HEK293 (cell line): ENCODE measurements around the gene ATMIN.

Source experiments
- CTCF ChIA-PET: fragments of 350-600 bp; formaldehyde crosslinking; extraction: SDS; loops from one replicate; lab custom pipeline; 2021; ENCODE audit warnings: antibody characterized with exemption; lab: Yijun Ruan, JAX
- POLR2A ChIA-PET: fragments of 300-600 bp; formaldehyde crosslinking; extraction: SDS; loops from one replicate; lab custom pipeline; 2020; ENCODE audit warnings: antibody characterized with exemption, inconsistent platforms; lab: Yijun Ruan, JAX
- H3K27ac ChIP-seq: fragments of 200-500 bp; sonication (Bioruptor generic); 2 replicates; pipeline ENCODE4 v1.5.1; 2014; ENCODE audit warnings: low read depth, low read length, control low read depth, inconsistent platforms; ENCODE audit errors: extremely low read depth
- H3K36me3 ChIP-seq, 2 experiments: fragments of 200-500 bp in 1 of 2; sonication (Bioruptor generic) in 1 of 2; 1 replicate in 1 of 2; 2 replicates in 1 of 2; pipeline ENCODE4 v1.5.1; 2014 to 2017; ENCODE audit warnings: inconsistent platforms in 2 of 2, low read length in 2 of 2; ENCODE audit not compliant: control insufficient read depth in 2 of 2, insufficient read depth in 1 of 2
- H3K4me1 ChIP-seq: fragments of 200-500 bp; sonication (Bioruptor generic); 2 replicates; pipeline ENCODE4 v1.5.1; 2014; ENCODE audit warnings: mild to moderate bottlenecking, low read length, inconsistent platforms; ENCODE audit not compliant: control insufficient read depth, insufficient read depth
- H3K4me3 ChIP-seq: 2 replicates; pipeline ENCODE4 v1.5.1; 2011; ENCODE audit warnings: low read depth, mild to moderate bottlenecking, control low read depth, low read length, moderate library complexity
- H3K9me3 ChIP-seq: fragments of 200-500 bp; sonication (Bioruptor generic); 2 replicates; pipeline ENCODE4 v1.5.1; 2014; ENCODE audit warnings: low read depth, low read length, inconsistent platforms; ENCODE audit not compliant: control insufficient read depth, insufficient read depth
- TSHZ1 ChIP-seq: fragments of 450-650 bp; formaldehyde crosslinking; IDR thresholded peaks from 2 replicates; pipeline ENCODE4 v1.5.1; 2016; ENCODE audit warnings: missing biosample characterization, missing genetic modification characterization, borderline replicate concordance
- WT1 ChIP-seq: fragments of 450-650 bp; formaldehyde crosslinking; IDR thresholded peaks from 2 replicates; pipeline ENCODE4 v1.5.1; 2016; ENCODE audit warnings: missing biosample characterization, missing genetic modification characterization
- ZBTB6 ChIP-seq: fragments of 450-650 bp; formaldehyde crosslinking; IDR thresholded peaks from 2 replicates; pipeline ENCODE4 v1.5.1; 2017; ENCODE audit warnings: missing biosample characterization, missing genetic modification characterization
- ZEB2 ChIP-seq: fragments of 450-650 bp; formaldehyde crosslinking; IDR thresholded peaks from 2 replicates; pipeline ENCODE4 v1.5.1; 2016; ENCODE audit warnings: missing biosample characterization, missing genetic modification characterization
- ZNF140 ChIP-seq: fragments of 450-650 bp; formaldehyde crosslinking; IDR thresholded peaks from 2 replicates; pipeline ENCODE4 v1.5.1; 2016; ENCODE audit warnings: missing biosample characterization, missing genetic modification characterization
- ZNF221 ChIP-seq: fragments of 450-650 bp; formaldehyde crosslinking; IDR thresholded peaks from 2 replicates; pipeline ENCODE4 v1.5.1; 2017; ENCODE audit warnings: missing biosample characterization, missing genetic modification characterization, borderline replicate concordance
- ZNF354C ChIP-seq: fragments of 450-650 bp; formaldehyde crosslinking; IDR thresholded peaks from 2 replicates; pipeline ENCODE4 v1.5.1; 2016; ENCODE audit warnings: missing biosample characterization, missing genetic modification characterization, low read depth, borderline replicate concordance
- ZNF426 ChIP-seq: fragments of 450-650 bp; formaldehyde crosslinking; IDR thresholded peaks from 2 replicates; pipeline ENCODE4 v1.5.1; 2017; ENCODE audit warnings: missing biosample characterization, missing genetic modification characterization, mild to moderate bottlenecking, inconsistent platforms, moderate library complexity
- ZNF514 ChIP-seq: fragments of 450-650 bp; formaldehyde crosslinking; IDR thresholded peaks from 2 replicates; pipeline ENCODE4 v1.5.1; 2016; ENCODE audit warnings: missing biosample characterization, missing genetic modification characterization
- ZNF670 ChIP-seq: fragments of 450-650 bp; formaldehyde crosslinking; IDR thresholded peaks from 2 replicates; pipeline ENCODE4 v1.5.1; 2016; ENCODE audit warnings: missing biosample characterization, missing genetic modification characterization, low read depth
- ZNF677 ChIP-seq: fragments of 450-650 bp; IDR thresholded peaks from 2 replicates; pipeline ENCODE4 v1.5.0; 2018; ENCODE audit warnings: missing biosample characterization, mild to moderate bottlenecking, missing genetic modification characterization, moderate library complexity
- ZNF707 ChIP-seq: fragments of 450-650 bp; formaldehyde crosslinking; IDR thresholded peaks from 2 replicates; pipeline ENCODE4 v1.5.1; 2016; ENCODE audit warnings: missing biosample characterization, missing genetic modification characterization
- ZSCAN18 ChIP-seq: fragments of 450-650 bp; formaldehyde crosslinking; IDR thresholded peaks from 2 replicates; pipeline ENCODE4 v1.5.1; 2016; ENCODE audit warnings: missing biosample characterization, missing genetic modification characterization
- TF ChIP-seq, protein P1 (sequence below): fragments of 450-650 bp; formaldehyde crosslinking; IDR thresholded peaks from 2 replicates; pipeline ENCODE4 v1.5.1; 2016; ENCODE audit warnings: missing biosample characterization, missing genetic modification characterization
- TF ChIP-seq, protein P2 (sequence below): fragments of 450-650 bp; formaldehyde crosslinking; IDR thresholded peaks from 2 replicates; pipeline ENCODE4 v1.5.1; 2016; ENCODE audit warnings: missing biosample characterization, missing genetic modification characterization

ATMIN gene

GRCh38 chr16:81060576-81061306, 25.1 kb downstream of the ATMIN start (continued):
- no peak for TF ChIP-seq TSHZ1 (tag by site-specific recombination)
- TF ChIP-seq ZNF670 (tag by site-specific recombination) = no peak

DNA sequence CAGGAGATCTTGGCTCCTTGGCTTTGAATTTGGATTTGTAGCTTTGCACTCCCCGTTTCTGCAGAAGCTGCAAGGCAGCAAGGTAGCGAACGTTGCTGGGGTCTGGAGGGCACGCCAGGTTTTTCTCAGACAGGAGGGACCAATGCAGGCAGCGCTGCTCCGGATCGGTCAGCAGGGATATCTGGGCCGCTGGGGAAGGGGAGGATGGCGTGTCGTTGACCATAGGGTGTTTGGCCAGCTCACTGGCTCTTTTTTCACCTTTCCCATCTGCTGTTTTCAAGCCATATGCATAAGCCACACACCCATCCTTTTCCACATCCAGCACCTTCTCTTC, 25.6 kb downstream of the ATMIN start:
- no peak overlapping the region for H3K27ac ChIP-seq
- no peak for TF ChIP-seq ZEB2
- no peak for TF ChIP-seq ZNF221
- no peaks in the 10 kb centered on the region for H3K4me1 ChIP-seq
- ChIA-PET POLR2A (no interaction called here), CTCF (no interaction called here)
- H3K36me3 ChIP-seq = no peaks in the 10 kb centered on the region
- H3K4me3 ChIP-seq = no peak overlapping the region
- no peaks in the 10 kb centered on the region for H3K9me3 ChIP-seq

DNA sequence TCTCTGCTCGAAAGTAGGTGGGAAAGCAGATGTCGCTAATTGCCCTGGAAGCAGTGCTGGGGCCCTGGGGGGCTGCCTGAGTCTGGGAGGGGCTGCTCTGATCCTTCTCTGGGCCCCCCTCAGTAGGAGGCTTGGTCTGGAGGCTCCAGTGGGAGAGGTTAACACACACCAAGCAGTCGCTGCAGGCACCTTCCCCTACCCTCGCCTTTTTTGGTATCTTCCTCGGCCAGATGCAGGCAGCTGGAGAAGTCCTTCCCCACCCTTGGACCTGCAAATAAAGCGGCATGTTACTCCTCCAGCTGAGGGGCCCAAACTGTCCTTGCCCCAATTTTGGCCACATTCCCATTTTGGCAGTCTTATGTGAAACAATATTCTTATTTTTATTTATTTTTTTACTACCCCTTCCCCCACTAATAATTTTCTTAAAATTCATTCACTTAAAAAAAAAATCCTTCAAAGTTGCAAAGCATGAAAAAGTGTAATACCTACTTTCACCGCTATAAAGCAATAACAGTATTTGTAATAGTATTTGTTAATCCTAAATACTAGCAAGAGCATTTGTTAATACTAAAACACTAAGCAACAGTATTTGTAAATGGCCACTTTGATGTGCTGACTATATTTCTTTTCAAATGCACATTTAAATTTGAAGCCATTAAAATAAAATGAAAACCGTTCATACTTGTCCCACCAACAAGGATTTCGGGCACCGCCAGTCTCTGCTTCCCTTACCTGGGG, 26.4 kb downstream of the ATMIN start:
- TF ChIP-seq, protein P1, sequence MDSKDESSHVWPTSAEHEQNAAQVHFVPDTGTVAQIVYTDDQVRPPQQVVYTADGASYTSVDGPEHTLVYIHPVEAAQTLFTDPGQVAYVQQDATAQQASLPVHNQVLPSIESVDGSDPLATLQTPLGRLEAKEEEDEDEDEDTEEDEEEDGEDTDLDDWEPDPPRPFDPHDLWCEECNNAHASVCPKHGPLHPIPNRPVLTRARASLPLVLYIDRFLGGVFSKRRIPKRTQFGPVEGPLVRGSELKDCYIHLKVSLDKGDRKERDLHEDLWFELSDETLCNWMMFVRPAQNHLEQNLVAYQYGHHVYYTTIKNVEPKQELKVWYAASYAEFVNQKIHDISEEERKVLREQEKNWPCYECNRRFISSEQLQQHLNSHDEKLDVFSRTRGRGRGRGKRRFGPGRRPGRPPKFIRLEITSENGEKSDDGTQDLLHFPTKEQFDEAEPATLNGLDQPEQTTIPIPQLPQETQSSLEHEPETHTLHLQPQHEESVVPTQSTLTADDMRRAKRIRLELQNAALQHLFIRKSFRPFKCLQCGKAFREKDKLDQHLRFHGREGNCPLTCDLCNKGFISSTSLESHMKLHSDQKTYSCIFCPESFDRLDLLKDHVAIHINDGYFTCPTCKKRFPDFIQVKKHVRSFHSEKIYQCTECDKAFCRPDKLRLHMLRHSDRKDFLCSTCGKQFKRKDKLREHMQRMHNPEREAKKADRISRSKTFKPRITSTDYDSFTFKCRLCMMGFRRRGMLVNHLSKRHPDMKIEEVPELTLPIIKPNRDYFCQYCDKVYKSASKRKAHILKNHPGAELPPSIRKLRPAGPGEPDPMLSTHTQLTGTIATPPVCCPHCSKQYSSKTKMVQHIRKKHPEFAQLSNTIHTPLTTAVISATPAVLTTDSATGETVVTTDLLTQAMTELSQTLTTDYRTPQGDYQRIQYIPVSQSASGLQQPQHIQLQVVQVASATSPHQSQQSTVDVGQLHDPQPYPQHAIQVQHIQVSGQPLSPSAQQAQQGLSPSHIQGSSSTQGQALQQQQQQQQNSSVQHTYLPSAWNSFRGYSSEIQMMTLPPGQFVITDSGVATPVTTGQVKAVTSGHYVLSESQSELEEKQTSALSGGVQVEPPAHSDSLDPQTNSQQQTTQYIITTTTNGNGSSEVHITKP (tag by site-specific recombination) = peak; percentile 58; the same call in 1 of the 2 replicates
- TF ChIP-seq, protein P2, sequence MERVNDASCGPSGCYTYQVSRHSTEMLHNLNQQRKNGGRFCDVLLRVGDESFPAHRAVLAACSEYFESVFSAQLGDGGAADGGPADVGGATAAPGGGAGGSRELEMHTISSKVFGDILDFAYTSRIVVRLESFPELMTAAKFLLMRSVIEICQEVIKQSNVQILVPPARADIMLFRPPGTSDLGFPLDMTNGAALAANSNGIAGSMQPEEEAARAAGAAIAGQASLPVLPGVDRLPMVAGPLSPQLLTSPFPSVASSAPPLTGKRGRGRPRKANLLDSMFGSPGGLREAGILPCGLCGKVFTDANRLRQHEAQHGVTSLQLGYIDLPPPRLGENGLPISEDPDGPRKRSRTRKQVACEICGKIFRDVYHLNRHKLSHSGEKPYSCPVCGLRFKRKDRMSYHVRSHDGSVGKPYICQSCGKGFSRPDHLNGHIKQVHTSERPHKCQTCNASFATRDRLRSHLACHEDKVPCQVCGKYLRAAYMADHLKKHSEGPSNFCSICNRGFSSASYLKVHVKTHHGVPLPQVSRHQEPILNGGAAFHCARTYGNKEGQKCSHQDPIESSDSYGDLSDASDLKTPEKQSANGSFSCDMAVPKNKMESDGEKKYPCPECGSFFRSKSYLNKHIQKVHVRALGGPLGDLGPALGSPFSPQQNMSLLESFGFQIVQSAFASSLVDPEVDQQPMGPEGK (tag by site-specific recombination) = no peak
- TF ChIP-seq ZNF670 (tag by site-specific recombination) = no peak
- ChIA-PET POLR2A (no interaction called here), CTCF (interaction anchor here (0.6 kb wide), 1 partner anchor 825 kb away, joined by 3 read pairs; no protein-coding TSS in a partner anchor)
- Histone ChIP-seq H3K27ac (no peak overlapping the region), H3K36me3 (no peaks in the 10 kb centered on the region), H3K9me3 (no peaks in the 10 kb centered on the region), H3K4me1 (no peaks in the 10 kb centered on the region), H3K4me3 (no peak overlapping the region)

GRCh38 chr16:81066681-81067080, 31.0 kb downstream of the ATMIN start:
- H3K4me3 ChIP-seq = no peak overlapping the region
- no peaks in the 10 kb centered on the region for H3K4me1 ChIP-seq
- ChIA-PET POLR2A (interaction anchor here (1.1 kb wide), 1 partner anchor 10 kb away, joined by 3 read pairs; the partner anchor contains the start of gene C16orf46), CTCF (interaction anchor here (0.6 kb wide), 1 partner anchor 78 kb away, joined by 5 read pairs; no protein-coding TSS in a partner anchor)
- no peak overlapping the region for H3K27ac ChIP-seq
- no peaks in the 10 kb centered on the region for H3K36me3 ChIP-seq
- no peaks in the 10 kb centered on the region for H3K9me3 ChIP-seq
- TF ChIP-seq ZSCAN18 (tag by site-specific recombination) = no peak
- TF ChIP-seq WT1 (tag by site-specific recombination) = no peak
- no peak for TF ChIP-seq ZNF426 (tag by site-specific recombination)
- TF ChIP-seq ZNF140 (tag by site-specific recombination) = no peak
- TF ChIP-seq ZNF354C (tag by site-specific recombination) = no peak
- no peak for TF ChIP-seq ZNF514 (tag by site-specific recombination)
- no peak for TF ChIP-seq ZBTB6 (tag by site-specific recombination)
- TF ChIP-seq ZNF707 (tag by site-specific recombination) = no peak
- TF ChIP-seq ZNF677 = no peak
